Loucy (cell line): ENCODE results near the gene SBF2.

Experiments used
- H2AFZ ChIP-seq: fragments of 200-600 bp; sonication (generic); 2 replicates; pipeline ENCODE4 v1.6.0; 2016; ENCODE audit warnings: antibody characterized with exemption, mild to moderate bottlenecking, low read length, moderate library complexity
- H3F3A ChIP-seq: fragments of 200-600 bp; 2 replicates; pipeline ENCODE4 v1.6.0; 2016; ENCODE audit warnings: antibody characterized with exemption, low read depth, mild to moderate bottlenecking
- H3K27me3 ChIP-seq: fragments of 200-600 bp; sonication (generic); 2 replicates; pipeline ENCODE4 v1.6.1; 2014; ENCODE audit warnings: low read length, mild to moderate bottlenecking; ENCODE audit not compliant: insufficient read depth, poor library complexity, severe bottlenecking
- H3K36me3 ChIP-seq: fragments of 200-600 bp; sonication (generic); 2 replicates; pipeline ENCODE4 v1.6.1; 2016; ENCODE audit warnings: low read length; ENCODE audit not compliant: insufficient read depth
- H3K4me1 ChIP-seq: fragments of 200-600 bp; sonication (generic); 2 replicates; pipeline ENCODE4 v1.5.1; 2014; ENCODE audit warnings: low read length, mild to moderate bottlenecking; ENCODE audit not compliant: insufficient read depth, poor library complexity, severe bottlenecking
- H3K4me2 ChIP-seq: fragments of 200-600 bp; sonication (generic); 2 replicates; pipeline ENCODE4 v1.6.0; 2014; ENCODE audit warnings: antibody characterized with exemption, low read length, low read depth, mild to moderate bottlenecking; ENCODE audit not compliant: poor library complexity, severe bottlenecking
- H3K4me3 ChIP-seq: fragments of 200-600 bp; sonication (generic); 2 replicates; pipeline ENCODE4 v1.5.1; 2014; ENCODE audit warnings: low read length, mild to moderate bottlenecking, mixed read lengths; ENCODE audit not compliant: poor library complexity, severe bottlenecking
- H3K79me2 ChIP-seq: fragments of 200-600 bp; sonication (generic); 2 replicates; pipeline ENCODE4 v1.6.1; 2014; ENCODE audit warnings: low read length; ENCODE audit not compliant: insufficient read depth
- H3K9ac ChIP-seq: fragments of 200-600 bp; sonication (generic); 2 replicates; pipeline ENCODE4 v1.6.0; 2014; ENCODE audit warnings: mild to moderate bottlenecking, low read depth, low read length, moderate library complexity; ENCODE audit not compliant: poor library complexity, severe bottlenecking
- H3K9me2 ChIP-seq: fragments of 200-600 bp; sonication (generic); replicated peaks from 2 replicates; pipeline ENCODE4 v1.6.1; 2016; ENCODE audit warnings: low read depth, low read length, mixed read lengths
- H3K9me3 ChIP-seq: fragments of 200-600 bp; sonication (generic); 2 replicates; pipeline ENCODE4 v1.6.1; 2014; ENCODE audit warnings: mild to moderate bottlenecking, antibody characterized with exemption, low read length, low read depth; ENCODE audit not compliant: insufficient read depth
- H4K20me1 ChIP-seq: fragments of 200-600 bp; sonication (generic); 2 replicates; pipeline ENCODE4 v1.6.0; 2014; ENCODE audit warnings: antibody characterized with exemption, low read length, mild to moderate bottlenecking; ENCODE audit not compliant: insufficient read depth, poor library complexity, severe bottlenecking
- EZH2phosphoT487 ChIP-seq: fragments of 200-600 bp; IDR thresholded peaks from 2 replicates; pipeline ENCODE4 v1.6.1; 2018; ENCODE audit warnings: antibody characterized with exemption, mild to moderate bottlenecking, moderate library complexity, borderline replicate concordance
- TF ChIP-seq, protein P1 (sequence below): fragments of 200-600 bp; sonication (generic); conservative IDR thresholded peaks from 2 replicates; pipeline ENCODE4 v1.5.1; 2014; ENCODE audit warnings: mild to moderate bottlenecking, antibody characterized with exemption, low read length

The SBF2 gene

GRCh38 chr11:10066441-10066840 is 227.6 kb downstream of the SBF2 start:
- Histone ChIP-seq H3K36me3 (no peaks in the 10 kb centered on the region), H3K4me1 (no peaks in the 10 kb centered on the region), H3K9ac (no peak overlapping the region), H3K4me2 (no peak overlapping the region), H3K79me2 (no peaks in the 10 kb centered on the region), H3F3A (no peaks in the 10 kb centered on the region), H4K20me1 (no peaks in the 10 kb centered on the region), H3K9me2 (no peaks in the 10 kb centered on the region), H3K4me3 (no peak overlapping the region), H3K27me3 (no peaks in the 10 kb centered on the region), H2AFZ (no peak overlapping the region), H3K9me3 (no peaks in the 10 kb centered on the region)
- TF ChIP-seq, protein P1, sequence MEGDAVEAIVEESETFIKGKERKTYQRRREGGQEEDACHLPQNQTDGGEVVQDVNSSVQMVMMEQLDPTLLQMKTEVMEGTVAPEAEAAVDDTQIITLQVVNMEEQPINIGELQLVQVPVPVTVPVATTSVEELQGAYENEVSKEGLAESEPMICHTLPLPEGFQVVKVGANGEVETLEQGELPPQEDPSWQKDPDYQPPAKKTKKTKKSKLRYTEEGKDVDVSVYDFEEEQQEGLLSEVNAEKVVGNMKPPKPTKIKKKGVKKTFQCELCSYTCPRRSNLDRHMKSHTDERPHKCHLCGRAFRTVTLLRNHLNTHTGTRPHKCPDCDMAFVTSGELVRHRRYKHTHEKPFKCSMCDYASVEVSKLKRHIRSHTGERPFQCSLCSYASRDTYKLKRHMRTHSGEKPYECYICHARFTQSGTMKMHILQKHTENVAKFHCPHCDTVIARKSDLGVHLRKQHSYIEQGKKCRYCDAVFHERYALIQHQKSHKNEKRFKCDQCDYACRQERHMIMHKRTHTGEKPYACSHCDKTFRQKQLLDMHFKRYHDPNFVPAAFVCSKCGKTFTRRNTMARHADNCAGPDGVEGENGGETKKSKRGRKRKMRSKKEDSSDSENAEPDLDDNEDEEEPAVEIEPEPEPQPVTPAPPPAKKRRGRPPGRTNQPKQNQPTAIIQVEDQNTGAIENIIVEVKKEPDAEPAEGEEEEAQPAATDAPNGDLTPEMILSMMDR: no peak
- no peak for TF ChIP-seq EZH2phosphoT487

- no peaks in the 10 kb centered on the region for H4K20me1 ChIP-seq
- H3K9me2 ChIP-seq: no peaks in the 10 kb centered on the region
- H3K9ac ChIP-seq: no peak overlapping the region
- H3K4me1 ChIP-seq: no peaks in the 10 kb centered on the region
- no peaks in the 10 kb centered on the region for H3K36me3 ChIP-seq
- H3K4me2 ChIP-seq: no peak overlapping the region
- no peaks in the 10 kb centered on the region for H3K27me3 ChIP-seq
- H3K9me3 ChIP-seq: no peaks in the 10 kb centered on the region
- no peak overlapping the region for H3K4me3 ChIP-seq
- H3K79me2 ChIP-seq: no peaks in the 10 kb centered on the region
- no peaks in the 10 kb centered on the region for H3F3A ChIP-seq
- H2AFZ ChIP-seq: no peak overlapping the region
- TF ChIP-seq EZH2phosphoT487: no peak
- TF ChIP-seq, protein P1: no peak
Observed at GRCh38 chr11:10064828-10065227, 229.2 kb downstream of the SBF2 start.

DNA sequence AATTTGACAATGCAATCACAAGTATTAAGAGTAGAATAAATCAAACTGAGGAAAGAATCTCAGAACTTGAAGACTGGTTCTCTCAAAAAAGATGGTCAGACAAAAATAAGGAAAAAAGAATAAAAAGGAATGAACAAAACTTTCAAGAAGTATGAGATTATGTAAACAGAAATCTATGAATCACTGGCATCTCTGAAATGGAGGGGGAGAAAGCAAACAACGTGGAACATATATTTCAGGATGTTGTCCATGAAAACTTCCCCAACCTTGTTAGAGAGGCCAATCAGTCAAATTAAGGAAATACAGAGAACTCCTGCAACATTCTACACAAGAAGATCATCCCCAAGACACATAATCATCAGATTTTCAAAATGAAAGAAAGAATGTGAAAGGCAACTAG is 235.7 kb downstream of the SBF2 start:
- Histone ChIP-seq H3K79me2 (no peaks in the 10 kb centered on the region), H3K27me3 (no peaks in the 10 kb centered on the region), H3K4me3 (no peak overlapping the region), H3K9ac (no peak overlapping the region), H3K36me3 (no peaks in the 10 kb centered on the region), H3K4me1 (no peaks in the 10 kb centered on the region), H3K9me3 (0 out of 2 replicates have a peak, but pooled peaks cover 2% of the 10 kb centered on the region), H3K9me2 (no peaks in the 10 kb centered on the region), H4K20me1 (no peaks in the 10 kb centered on the region), H3K4me2 (no peak overlapping the region), H2AFZ (no peak overlapping the region), H3F3A (no peaks in the 10 kb centered on the region)
- no peak for TF ChIP-seq EZH2phosphoT487
- TF ChIP-seq, protein P1: no peak
